HG03060 (cell line): ENCODE measurements around the gene STAT3.
A peak's percentile ranks its signal among the peaks of the same experiment; 100 is the strongest.
"Not testable (repeated sequence)": the region's sequence is repeated elsewhere in the genome, so short reads cannot be mapped to it uniquely, and the experiment has no call there.

Experiments used
- ATAC-seq: cut with Tn5 transposase; IDR thresholded peaks from one replicate; pipeline ENCODE4 v1.9.1; 2021; ENCODE audit warnings: low read depth, moderate number of reproducible peaks; ENCODE audit not compliant: unreplicated experiment

Gene STAT3

DNA sequence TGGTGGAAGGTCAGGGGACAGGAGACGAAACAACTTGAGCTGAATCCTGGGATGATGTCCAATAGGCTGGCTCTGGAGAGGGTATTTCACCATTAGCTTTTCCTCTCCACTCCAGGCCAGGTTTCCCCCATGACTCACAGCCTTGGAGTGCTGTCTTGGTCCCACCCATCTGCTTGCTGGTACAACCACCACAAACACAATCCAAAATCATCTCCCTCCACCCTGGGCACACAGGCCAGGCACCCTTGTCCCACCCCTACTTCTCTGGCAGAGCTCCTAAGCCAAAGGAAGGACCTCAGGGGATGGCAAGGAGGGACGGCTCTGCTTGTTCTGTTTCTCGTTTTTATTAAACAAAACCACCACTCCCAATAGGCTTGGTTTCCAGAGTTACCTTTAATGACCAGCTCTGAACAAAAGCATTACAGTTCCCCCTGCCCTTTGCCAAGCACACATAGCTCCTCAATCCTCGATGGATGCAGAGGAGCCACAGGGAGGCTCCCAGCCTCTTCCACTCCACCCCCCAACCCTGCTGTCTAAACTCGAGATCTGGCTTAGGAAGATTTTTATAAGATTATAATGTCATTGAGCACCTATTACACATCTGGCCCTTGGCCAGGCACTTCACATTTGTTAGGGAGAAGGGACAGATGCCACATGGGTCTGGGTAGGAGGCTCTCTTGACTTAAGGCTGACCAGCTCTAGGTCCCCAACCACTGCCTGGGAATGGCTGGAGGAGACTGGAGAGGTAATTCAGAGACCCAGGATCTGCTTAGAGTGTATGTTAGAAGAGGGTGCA, 21.5 kb upstream of the STAT3 start:
- no peak for ATAC-seq

DNA sequence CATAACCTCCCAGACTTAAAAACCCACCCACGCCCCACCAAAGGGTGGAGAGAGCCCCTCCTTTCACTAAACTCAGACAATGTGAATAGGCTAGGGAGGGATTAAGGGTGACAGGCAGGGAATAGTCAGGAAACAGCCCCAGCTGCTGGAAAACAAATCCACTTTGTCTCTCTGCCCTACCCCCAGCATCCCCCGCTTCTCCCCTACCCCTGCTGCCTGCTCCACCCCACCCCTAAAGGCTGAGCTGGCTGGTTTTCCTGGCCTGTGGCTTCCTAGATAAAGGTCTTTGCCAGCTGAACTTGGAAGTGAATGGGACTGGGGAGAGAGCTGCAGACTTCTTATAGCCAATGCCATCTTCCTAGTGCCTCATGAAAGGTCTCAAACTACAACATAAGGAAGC, 19.8 kb upstream of the STAT3 start:
- no peak for ATAC-seq

DNA sequence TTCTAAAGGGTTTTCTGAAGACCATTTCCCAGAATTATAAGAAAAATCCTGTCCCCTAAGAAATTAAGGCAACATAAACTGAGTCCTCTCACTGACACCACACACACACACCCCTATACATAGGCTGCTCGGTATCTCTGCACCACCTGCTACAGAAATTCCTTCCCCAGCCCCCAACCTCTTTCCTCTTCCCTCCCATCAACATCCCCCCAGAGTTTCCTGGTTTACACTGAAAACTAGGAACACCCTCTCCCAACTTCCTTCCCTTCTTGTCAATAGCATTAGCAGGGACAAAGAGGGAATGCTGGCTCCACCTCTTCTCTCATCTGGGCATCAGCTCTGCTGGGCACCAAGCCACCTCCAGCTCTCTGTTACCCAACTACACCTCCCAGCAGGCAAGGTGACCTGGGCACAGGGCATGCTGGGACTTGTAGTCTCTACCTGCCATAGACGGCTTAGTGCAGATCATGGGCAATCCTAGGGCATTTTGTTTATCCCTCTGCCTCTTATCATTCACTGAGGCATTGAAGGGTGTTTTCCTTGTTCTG, 19.1 kb upstream of the STAT3 start:
- no peak for ATAC-seq

DNA sequence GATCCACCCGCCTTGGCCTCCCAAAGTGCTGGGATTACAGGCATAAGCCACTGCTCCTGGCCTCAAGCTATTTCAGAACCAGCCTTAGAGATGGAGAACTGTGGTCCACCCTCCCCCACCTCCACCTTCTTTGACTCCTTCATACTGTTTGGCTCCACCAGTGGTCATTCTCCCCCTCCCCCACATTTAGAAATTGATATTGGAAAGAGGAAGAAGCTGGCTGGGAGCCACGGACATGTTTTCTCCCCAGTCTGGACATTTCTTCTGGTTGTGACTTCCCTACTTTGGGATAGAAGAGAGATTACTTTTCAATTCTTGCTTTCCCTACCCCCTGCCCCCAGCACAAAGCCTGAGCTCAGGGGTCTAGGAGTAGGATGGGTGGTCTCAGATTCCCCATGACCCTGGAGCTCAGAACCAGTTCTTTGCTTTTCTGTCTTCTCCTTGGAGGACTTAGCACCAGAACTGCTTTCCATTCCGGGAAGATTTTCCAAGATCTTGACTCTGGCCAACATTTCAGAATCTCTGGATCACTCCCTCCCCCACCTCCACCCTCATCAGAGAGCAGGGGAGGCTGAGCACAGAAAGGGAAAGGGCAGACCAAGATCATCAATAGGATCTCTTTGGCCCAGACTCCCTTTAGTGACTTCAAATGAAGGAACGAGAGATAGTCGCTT, 18.5 kb upstream of the STAT3 start:
- ATAC-seq: no peak

DNA sequence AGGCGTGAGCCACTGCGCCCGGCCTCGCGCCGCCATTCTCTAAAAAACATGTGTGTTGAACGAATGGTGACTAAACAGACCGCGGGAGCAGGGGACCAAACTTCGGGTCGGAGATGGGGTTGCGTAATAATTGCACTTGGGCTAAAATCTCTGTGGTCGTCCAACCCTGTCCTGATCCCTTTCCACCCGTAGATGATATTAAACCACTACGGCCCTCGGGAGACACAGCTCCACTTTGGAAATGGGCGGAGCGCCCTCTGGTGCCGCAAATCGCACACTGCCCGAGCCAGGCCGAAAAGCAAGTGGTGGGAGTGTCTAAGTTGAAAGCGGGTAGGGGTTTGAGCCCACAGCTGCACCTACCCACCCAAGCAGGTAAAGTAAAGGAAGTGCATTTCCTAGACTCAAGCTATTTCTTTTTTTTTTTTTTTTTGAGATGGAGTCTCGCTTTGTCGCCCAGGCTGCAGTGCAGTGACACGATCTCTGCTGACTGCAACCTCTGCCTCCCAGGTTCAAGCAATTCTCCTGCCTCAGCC, 17.8 kb upstream of the STAT3 start:
- no peak for ATAC-seq

DNA sequence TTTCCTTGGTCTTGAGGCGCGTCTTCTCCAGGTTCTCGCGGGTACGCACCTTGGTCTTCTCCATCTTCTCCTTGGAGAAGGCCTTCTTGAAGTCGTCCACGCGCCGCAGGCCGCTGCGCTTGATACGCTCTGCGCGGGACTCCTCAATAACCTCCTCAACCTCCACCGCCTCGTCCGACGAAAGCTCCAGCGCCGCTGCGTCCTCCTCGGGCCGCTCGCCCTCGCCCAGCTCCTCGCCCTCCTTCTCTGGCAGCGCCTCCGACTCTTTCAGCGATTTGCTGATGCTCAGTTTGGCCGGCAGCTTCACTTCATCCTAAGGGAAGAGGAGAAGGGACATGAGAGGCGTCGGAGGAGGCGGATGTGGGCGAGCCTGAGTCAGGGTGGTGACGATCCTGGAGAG, 16.8 kb upstream of the STAT3 start:
- ATAC-seq: no peak

DNA sequence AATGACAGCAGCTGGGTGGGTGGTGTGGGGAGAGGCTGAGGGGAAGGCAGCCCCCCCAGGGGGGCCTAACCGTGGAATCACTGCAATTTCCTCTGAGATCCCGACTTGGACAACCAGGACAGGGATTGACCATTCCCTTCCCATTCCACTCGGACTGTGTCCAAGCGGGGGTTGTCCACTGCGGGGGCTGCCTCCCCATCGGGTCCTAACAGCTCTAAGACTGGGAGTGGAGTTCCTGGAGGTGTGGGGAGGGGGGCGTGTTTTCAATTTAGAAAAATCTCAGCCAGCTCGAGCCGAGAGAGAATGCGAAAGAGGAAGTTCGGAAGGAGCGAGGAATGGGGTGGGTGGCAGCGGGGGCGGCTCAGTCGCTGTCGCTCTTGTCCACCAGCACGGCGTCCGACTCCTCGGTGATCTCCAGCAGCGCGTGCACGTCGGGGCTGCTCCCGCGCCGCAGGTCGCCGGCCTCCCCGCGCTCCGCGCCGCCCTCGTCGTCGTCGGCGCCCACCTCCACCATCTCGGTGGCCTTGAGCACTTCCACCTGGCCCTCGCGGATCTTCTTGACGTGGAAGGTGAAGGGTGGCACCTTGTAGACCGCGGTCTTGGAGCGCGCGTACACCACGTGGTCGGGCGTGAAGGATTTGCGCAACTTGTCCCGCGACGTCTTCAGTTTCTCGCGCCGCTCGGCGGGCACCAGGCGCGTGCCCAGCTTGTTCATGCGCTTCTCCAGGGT, 16.2 kb upstream of the STAT3 start:
- ATAC-seq: no peak

DNA sequence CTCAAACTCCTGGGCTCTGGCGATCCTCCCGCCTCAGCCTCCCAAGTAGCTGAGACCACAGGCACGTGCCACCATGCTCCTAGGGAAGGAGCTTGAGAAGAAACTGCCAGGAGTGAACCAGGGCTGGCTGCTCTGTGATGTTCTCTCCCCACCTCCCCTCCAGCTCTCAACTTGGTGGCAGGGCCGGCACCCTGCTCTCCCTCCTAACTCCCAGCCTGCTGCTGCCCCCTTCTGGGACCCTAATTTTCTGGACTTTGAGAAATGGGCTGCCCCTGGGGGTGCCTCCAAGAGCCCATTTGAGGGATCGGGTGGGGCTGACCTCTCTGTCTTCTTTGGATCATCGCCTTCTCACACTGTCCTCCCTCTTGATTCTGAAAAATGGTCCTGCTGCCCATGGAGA, 14.9 kb upstream of the STAT3 start:
- no peak for ATAC-seq

DNA sequence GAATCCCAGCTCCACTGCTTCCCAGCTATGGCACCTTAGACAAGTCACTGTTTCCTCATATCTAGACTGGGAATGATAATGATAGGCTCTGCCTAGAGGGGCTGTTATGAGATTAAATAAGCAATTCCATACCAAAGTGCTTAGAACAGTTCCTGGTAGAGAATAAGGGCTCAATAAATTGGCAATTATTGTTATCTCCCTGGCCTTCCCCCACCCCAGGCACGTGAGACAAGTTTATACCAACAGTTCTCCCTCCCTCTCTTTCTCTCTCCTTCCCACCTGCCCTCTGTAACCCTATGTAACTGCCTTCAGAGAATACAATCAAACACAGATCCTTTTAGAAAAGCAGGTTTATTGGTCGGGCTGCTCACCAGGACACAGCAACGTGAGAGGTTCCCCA, 13.9 kb upstream of the STAT3 start:
- ATAC-seq: no peak

DNA sequence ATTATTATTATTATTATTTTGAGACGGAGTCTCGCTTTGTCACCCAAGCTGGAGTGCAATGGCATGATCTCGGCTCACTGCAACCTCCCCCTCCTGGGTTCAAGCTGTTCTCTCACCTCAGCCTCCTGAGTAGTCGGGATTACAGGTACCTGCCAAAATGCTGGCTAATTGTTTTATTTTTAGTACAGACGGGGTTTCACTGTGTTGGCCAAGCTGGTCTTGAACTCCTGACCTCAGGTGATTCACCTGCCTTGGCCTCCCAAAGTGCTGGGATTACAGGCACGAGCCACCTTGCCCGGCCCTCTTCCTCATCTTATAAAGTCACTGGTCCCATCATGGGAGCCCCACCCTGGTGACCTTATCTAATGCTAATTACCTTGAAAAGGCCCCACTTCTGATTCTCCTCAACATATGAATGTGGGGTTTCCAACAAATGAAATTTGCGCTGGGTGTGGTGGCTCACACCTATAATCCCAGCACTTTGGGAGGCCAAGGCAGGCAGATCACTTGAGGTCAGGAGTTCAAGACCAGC, 12.7 kb upstream of the STAT3 start:
- ATAC-seq: not testable (repeated sequence)

DNA sequence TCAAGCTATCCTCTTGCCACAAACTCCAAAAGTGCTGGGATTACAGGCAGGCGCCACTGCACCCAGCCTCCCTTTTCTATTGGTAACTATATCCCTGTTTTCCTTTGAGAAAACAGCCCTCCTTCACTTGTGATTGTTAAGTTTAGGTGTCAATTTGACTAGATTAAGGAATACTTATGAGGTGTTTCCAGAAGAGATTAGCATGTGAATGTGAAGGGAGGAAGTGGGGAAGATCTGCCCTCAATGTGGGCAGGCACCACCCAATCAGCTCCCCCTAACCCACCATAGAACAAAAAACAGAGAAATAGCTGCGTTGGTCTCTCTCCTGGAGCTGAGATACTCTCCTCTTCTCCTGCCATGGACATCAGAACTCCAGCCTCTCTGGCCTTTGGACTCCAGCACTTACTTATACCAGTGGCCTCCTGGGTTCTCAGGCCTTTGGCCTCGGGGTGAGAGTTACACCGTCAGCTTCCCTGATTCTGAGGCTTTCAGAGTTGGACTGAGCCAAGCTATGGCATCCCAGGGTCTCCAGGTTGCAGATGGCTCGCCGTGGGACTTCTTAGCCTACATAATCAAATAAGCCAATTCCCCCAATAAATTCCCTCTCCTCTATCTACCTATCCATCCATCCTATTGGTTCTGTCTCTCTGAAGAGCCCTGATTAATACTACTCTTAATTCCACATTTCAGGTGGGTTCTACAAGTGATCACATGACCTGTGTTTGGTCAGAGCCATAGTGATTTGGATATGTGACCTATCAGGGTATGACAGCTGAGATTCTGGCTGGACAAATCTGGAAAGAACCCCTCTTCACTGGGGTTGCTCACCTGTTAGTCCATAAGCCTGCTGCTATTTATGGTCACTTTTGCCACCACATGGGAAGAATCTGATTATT, 12.0 kb upstream of the STAT3 start:
- no peak for ATAC-seq

DNA sequence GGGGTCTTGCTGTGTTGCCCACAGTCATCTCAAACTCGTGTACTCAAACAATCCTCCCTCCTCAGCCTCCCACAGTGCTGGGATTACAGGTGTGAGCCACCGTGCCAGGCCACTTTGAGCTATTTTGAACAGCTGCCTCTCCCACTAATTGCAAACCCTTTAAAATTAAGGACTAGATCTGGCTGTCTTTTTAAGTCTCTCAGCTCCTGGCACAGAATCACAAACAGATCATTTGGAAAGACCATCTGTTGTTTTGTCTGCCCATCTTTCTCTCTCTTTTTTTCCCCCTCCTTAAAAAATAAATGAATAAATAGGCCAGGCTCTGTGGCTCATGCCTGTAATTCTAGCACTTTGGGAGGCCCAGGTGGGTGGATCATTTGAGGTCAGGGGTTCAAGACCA, 10.9 kb upstream of the STAT3 start:
- ATAC-seq: no peak

DNA sequence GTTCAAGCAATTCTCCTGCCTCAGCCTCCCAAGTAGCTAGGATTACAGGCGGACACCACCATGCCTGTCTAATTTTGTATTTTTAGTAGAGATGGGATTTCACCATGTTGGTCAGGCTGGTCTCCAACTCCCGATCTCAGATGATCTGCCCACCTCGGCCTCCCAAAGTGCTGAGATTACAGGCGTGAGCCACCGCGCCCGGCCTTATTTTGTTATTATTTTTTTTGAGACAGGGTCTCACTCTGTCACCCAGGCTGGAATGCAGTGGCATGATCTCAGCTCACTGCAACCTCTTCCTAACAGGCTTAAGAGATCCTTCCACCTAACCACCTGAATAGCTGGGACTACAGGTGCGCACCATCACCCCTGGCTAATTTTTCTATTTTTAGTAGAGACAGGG, 7.4 kb upstream of the STAT3 start:
- ATAC-seq: not testable (repeated sequence)

DNA sequence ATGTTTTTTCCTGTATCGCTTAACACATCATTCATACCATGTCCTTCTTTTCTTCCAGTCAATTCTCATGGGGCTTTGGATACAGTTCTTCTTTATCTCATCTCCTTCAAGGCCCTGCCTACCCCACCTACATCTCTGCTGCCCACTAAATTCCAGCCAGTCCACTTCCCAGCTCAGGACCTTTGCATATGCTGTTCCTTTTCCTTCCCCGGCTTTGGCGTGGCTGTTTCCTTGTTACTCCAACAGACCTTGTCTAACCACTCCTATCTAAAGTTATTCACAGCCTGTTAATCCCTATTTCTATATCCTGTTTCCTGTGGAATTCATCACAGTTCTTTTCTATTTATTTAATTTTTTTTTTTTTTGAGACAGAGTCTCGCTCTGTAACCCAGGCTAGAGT, 6.6 kb upstream of the STAT3 start:
- ATAC-seq: no peak

DNA sequence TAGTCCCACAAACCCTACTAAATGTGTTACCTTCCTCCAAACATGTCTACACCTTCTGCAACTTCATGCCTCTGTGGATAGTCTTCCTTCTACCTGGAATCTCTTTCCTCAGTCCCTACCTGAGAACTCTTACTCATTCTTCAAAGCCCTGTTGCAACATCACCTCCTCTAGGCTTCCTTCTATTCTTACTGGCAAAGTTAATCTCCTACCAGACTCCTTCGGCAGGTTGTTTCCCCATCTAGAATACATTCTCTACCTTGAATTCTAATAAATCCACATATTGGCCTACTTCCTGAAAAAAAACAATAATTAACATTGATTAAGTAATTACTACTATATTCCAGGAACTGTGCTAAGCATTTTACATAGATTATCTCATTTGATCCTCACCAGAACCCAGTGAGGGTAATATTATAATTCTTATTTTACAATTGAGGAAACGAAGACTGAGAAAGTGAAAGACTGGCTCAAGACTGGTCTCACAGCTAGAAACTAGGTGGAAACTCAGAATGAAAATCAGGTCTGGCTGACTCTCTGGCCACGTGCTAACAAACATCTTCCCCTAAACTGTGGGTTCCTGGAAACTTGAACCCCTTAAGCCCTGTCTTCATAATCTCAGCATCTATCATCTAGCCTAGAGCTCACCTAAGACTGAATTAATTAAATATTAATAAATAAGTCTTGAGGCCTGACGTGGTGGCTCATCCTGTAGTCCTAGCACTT, 4.6 kb upstream of the STAT3 start:
- no peak for ATAC-seq

DNA sequence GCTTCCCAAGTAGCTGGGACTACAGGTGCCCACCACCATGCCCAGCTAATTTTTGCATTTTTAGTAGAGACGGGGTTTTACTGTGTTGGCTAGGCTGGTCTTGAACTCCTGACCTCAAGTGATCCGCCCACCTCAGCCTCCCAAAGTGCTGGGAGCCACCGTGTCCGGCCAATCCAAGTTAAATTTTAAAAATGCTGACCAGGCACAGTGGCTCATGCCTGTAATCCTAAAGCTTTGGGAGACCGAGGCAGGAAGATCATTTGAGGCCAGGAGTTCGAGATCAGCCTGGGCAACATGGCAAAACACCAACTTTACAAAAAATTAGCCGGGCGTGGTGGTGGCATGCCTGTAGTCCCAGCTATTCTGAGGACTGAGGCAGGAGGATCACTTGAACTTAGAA, 3.2 kb upstream of the STAT3 start:
- not testable (repeated sequence) for ATAC-seq

DNA sequence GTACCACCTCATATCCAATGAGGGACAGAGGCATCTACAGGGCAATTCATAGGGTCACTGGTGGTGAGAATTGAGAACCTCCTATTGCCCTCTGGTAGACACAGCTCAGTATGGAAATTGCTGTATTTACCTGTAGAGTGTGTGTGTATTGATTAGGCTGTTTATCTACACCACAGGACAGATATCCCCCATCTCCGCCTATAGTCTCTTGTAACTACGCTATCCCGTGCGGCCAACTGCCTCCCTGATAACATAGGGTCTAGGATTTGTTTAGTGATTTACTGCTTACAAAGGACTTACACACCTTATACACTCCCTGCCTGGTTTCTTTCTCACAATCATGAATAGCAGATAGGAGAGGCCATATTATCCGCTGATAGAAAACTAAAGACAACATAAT, 1.7 kb upstream of the STAT3 start:
- no peak for ATAC-seq

DNA sequence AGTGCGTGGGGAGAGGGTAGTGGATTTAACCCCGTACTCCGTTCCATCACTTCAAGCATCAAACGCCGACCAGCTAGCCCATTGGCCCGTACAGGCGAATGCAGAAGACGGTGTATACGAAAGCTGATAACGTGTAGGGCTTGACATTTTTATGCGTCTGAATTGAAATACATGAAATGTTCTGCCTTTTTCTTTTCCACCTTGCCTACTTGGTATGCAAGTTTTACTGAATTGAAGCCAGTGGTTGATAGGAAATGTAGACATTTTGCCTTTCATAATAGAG, 834 bp upstream of the STAT3 start:
- ATAC-seq: peak; percentile 17

DNA sequence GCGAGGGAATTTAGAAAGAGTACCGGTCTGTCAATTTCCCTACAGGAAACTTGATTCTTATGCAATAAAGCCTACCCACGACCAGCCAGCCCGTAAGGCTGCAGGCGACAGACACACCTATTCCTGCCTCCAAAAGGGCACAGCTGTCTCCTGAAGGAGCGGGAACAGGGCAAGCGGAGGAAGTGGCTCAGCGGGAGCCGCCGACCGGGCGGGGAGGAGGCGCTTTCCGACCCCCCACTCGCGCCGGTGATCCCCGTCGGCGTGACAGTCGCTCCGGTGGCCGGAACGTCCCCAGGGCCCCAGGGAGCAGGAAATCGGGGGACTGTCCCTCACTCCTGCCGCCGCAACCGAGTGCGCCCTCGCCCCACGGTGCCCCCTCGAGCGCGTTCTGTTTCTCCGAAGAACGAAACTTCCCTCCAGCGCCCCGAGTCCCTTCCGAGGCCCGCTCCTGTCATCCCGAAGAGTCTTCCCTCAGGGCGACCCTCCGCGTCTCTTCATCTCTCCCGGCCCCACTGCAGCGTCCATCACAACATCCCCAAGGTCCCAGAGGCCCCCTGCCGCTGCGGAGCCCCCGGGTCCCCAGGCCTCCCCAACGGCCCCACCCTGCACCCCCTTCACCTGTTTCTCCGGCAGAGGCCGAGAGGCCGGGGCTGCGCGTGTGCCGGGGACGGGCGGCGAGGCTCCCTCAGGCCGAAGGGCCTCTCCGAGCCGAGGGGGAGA, 421 bp downstream of the STAT3 start:
- ATAC-seq: no peak
